Ramos (cell line): ENCODE measurements around the gene FHOD3.
"Not testable (repeated sequence)": the region's sequence is repeated elsewhere in the genome, so short reads cannot be mapped to it uniquely, and the experiment has no call there.

Experiments used
- in situ Hi-C: fragments of 300-500 bp; cut with MboI; formaldehyde crosslinking; loops from one replicate; pipeline ENCODE4 v1.14.3; 2022; ENCODE audit warnings: low sequenced_read_pairs; ENCODE audit not compliant: unreplicated experiment

Gene FHOD3

GRCh38 chr18:36752929-36753865 is 455.7 kb downstream of the FHOD3 start:
- in situ Hi-C loops: no loop called here

GRCh38 chr18:36756242-36756641 is 458.7 kb downstream of the FHOD3 start:
- in situ Hi-C loops: loop anchor here (5.0 kb wide), 1 partner anchor 59 kb away; no protein-coding TSS in a partner anchor

- in situ Hi-C loops: loop anchor here (5.0 kb wide), 1 partner anchor 60 kb away; no protein-coding TSS in a partner anchor
Observed at GRCh38 chr18:36757081-36757480, 459.6 kb downstream of the FHOD3 start.

GRCh38 chr18:36757991-36758390 is 460.5 kb downstream of the FHOD3 start:
- in situ Hi-C loops: loop anchor here (5.0 kb wide), 1 partner anchor 61 kb away; no protein-coding TSS in a partner anchor

- in situ Hi-C loops: loop anchor here (5.0 kb wide), 1 partner anchor 61 kb away; no protein-coding TSS in a partner anchor
Observed at GRCh38 chr18:36758623-36759022, 461.1 kb downstream of the FHOD3 start.

DNA sequence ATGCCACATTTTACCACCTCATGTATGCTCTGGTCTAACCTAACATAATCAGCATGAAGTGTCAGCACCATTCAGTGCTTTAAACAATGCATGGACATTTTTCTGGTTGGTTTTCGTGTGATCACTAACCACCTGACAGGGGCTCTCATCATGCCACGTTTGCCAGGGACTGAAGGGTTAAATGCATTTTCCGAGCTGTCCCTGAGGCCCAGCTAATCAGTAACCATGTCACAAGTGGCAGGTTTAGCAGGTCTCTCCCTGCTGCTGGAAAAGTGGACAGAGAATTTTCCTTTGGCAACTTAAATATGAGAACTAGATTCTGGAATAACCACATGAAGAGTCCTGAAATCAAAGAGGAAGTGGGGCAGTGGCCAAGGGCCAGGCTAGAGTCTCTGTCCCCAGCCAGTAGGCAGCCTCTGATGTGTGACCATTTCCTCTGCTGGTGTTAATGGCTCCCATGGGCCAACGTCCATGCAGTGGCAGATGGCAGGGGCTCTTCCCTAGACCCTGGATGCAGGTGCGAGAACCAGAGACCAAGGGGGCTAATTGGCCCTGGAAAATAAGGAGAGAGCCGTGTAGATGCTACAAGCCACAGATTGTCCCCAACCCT is 461.8 kb downstream of the FHOD3 start:
- in situ Hi-C loops: loop anchor here (5.0 kb wide), 1 partner anchor 62 kb away; no protein-coding TSS in a partner anchor

DNA sequence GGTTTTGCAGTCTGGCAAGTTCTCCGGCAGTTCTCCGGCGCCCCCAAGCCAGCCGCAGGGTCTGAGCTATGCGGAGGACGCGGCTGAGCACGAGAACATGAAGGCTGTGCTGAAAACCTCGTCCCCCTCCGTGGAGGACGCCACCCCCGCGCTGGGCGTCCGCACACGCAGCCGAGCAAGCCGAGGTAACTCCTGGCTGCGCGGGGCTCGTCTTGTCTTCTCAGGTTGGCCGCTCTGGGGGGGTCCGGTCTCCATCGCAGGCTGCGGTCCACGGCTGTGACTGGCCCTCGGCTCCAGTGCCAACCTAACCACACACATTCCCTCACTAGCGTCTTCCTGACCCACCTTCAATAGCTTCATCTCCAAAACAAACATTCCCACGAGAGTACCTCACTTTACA is 463.1 kb downstream of the FHOD3 start:
- in situ Hi-C loops: no loop called here

DNA sequence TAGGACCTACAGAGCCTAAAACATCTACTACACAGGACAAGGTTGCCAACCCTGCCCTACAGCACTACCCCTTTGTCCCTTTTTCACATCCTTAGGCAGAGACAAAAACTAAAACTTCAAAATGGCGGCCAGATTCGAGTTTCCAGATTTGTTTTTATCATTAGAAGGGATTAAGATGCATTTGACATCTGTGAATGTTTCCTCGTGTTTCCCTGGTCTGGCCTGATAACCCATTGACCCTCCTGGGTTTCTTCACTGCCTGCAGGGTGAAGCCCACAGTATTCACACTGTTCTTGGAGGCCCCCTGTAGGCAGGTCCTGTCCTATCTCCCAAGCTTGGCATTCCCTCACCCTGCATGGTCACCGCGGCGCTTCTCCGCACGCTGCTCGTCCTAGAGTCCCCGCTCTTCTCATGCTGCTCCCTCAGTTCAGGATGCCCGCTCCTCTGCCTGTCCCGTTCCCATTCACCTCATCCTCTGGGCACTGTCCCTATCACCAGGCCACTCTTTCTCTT is 463.7 kb downstream of the FHOD3 start:
- in situ Hi-C loops: no loop called here

GRCh38 chr18:36762074-36762473 is 464.6 kb downstream of the FHOD3 start:
- in situ Hi-C loops: no loop called here

GRCh38 chr18:36762965-36763364 is 465.5 kb downstream of the FHOD3 start:
- in situ Hi-C loops: not testable (repeated sequence)

GRCh38 chr18:36766836-36767235 is 469.3 kb downstream of the FHOD3 start:
- in situ Hi-C loops: no loop called here

DNA sequence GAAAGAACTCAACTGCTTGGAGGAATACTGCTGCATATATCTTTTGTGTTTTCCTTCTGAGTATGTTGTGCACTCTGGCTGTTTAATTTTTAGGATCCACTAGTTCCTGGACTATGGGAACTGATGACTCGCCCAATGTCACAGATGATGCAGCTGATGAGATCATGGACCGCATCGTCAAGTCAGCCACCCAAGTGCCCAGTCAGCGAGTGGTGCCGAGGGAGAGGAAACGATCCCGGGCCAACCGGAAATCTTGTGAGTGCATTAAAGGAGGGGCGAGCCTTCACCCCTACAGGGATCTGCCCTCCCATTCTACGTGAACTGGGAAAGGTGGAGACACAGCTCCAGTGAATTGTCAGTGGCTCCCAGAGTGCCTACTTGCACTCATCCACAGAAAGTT is 471.7 kb downstream of the FHOD3 start:
- in situ Hi-C loops: no loop called here

- in situ Hi-C loops: no loop called here
Observed at GRCh38 chr18:36769611-36770314, 472.2 kb downstream of the FHOD3 start.

DNA sequence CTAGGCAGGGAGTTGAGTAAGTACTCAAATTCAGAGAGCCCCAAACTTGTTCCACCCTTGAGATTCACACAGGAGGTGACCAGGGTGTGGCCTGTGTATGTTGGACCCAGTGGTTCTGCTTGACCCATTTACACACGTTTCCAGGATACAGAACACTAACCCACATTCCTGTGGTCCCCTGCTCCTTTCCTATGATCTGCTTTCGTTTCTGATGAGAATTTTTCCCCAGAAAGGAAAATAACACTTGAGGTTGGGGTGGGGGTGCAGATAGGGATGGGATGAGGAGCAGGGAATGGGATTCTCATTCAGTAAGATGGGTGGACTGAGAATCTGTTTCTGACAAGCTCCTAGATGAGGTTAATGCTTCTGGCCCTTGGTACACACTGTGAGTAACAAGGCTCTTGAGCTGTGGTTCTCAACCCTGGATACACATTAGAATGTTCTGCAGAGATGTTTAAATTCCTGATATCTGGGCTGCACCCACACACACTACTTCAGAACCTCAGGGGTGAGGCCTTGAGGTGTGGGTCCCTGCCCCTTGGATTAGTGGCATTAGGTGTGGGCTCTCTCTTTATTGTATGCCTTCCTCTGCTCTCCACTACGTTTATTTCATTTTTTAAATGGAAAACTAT is 472.9 kb downstream of the FHOD3 start:
- in situ Hi-C loops: no loop called here

GRCh38 chr18:36771245-36771644 is 473.7 kb downstream of the FHOD3 start:
- in situ Hi-C loops: no loop called here

DNA sequence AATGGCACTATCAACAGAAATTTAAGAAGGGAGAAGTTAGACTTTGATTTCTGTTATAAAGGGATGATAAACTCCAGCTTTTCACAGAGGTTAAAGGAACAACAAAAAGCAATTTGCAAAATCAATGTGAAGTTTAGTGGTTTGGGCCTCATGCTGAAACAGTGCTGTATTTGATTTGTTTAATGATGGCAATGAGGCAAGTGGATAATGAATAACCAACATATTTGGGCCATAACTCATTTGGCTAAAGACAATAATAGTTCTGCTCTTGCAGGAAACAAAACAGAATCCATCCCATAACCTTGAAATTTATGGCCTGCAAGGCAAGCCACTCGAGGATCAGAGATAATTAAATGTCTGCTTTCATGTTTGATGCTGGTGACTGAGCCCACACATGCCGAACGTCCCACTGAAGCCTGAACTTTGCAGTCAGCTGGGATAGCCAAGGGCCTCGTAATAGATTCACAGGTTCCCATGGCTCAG is 474.8 kb downstream of the FHOD3 start:
- in situ Hi-C loops: no loop called here

- in situ Hi-C loops: no loop called here
Observed at GRCh38 chr18:36775396-36775795, 477.9 kb downstream of the FHOD3 start.

DNA sequence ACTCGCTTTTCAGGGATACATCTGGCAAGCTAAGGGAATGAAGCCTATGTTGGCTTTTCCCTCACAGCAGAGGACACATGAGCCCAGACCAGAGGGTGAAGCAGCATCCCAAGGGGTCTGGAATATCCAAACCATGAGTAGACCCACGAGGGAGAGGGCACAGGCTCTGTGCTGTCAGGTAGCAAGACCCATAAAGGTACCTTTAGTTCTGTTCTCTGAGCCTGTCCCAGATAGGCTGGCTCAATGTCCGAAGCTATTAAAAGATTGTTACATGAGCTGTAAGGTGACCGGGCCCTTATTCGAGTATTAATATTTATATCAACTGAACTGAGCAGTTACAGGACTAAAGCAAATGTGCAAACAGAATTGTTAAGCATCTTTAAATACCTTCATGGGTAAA is 479.1 kb downstream of the FHOD3 start:
- in situ Hi-C loops: no loop called here

DNA sequence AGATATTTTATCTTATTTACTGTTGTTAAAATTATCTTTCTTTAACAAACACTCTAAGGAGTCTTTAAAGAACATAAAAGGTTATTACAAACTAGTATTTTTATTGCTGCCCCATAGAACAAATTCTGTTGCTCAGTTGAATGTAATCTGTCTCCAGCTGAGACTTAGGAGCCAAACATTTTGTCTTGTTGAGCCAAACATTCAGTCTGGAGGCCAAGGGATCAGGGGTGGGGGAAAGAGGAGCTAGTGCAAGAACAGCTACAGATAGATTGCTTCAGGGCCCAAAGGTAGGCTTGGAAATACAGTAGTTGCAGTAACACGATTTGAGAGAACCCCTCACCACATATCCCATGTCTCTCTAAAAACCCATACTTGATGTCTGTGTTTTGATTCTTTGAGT is 480.1 kb downstream of the FHOD3 start:
- in situ Hi-C loops: no loop called here

GRCh38 chr18:36780748-36781147 is 483.2 kb downstream of the FHOD3 start:
- in situ Hi-C loops: no loop called here
